Natural killer cell (primary cell): ENCODE measurements around the gene RHEX. TPM values are rescaled to one million over a fixed set of nuclear protein-coding genes. Genes with fewer than 3 reads are reported as not detected.

ENCODE experiments used
- ATAC-seq, 3 donors: fragments of 150-1000 bp in 2 of 3; fragments of 200-7000 bp in 1 of 3; cut with Tn5 transposase; 1 replicate in 1 of 3; 2 replicates in 2 of 3; pipeline ENCODE4 v1.10.0; 2021; ENCODE audit warnings: mild to moderate bottlenecking in 2 of 3, moderate library complexity in 2 of 3
- DNase-seq, 2 donors: peaks; one replicate each; pipeline versions ENCODE4 v3.0.0 to v3.0.0-alpha.2; 2013 to 2021; ENCODE audit warnings: mixed read lengths in 1 of 2
- H3K27ac ChIP-seq: one replicate; pipeline ENCODE4 v1.5.1; 2013; ENCODE audit warnings: mild to moderate bottlenecking, low read length
- H3K27me3 ChIP-seq: one replicate; pipeline ENCODE4 v1.6.1; 2013; ENCODE audit warnings: low read length; ENCODE audit not compliant: control insufficient read depth, insufficient read depth
- H3K36me3 ChIP-seq: one replicate; pipeline ENCODE4 v1.6.1; 2013; ENCODE audit warnings: low read length; ENCODE audit not compliant: control insufficient read depth, insufficient read depth
- H3K4me1 ChIP-seq: one replicate; pipeline ENCODE4 v1.6.1; 2013; ENCODE audit warnings: low read length; ENCODE audit not compliant: control insufficient read depth, insufficient read depth
- H3K4me3 ChIP-seq: one replicate; pipeline ENCODE4 v1.5.1; 2013; ENCODE audit warnings: low read length
- H3K9me3 ChIP-seq: one replicate; pipeline ENCODE4 v1.6.1; 2013; ENCODE audit warnings: low read length; ENCODE audit not compliant: control insufficient read depth, insufficient read depth
- H3K27ac Mint-ChIP-seq, 2 donors: one replicate each; pipeline ENCODE4 v1.8.0; 2022; ENCODE audit warnings: mild to moderate bottlenecking in 2 of 2, mixed read lengths in 2 of 2, moderate library complexity in 1 of 2
- H3K27me3 Mint-ChIP-seq, 2 donors: one replicate each; pipeline ENCODE4 v1.8.0; 2022; ENCODE audit warnings: low read depth in 2 of 2, mixed read lengths in 2 of 2
- H3K36me3 Mint-ChIP-seq: one replicate; pipeline ENCODE4 v1.8.0; 2022; ENCODE audit warnings: mixed read lengths
- H3K4me1 Mint-ChIP-seq, 2 donors: one replicate each; pipeline ENCODE4 v1.8.0; 2022; ENCODE audit warnings: mixed read lengths in 2 of 2
- H3K4me3 Mint-ChIP-seq: one replicate; pipeline ENCODE4 v1.8.0; 2022; ENCODE audit warnings: mild to moderate bottlenecking, moderate library complexity, mixed read lengths
- H3K9me3 Mint-ChIP-seq, 2 donors: one replicate each; pipeline ENCODE4 v1.8.0; 2022; ENCODE audit warnings: mixed read lengths in 2 of 2
- CTCF ChIP-seq: fragments of 200-600 bp; IDR thresholded peaks from one replicate; pipeline ENCODE4 v1.8.0; 2022; ENCODE audit warnings: antibody characterized with exemption
- WGBS: methylation state at CpG from one replicate; pipeline ENCODE4 v1.1.7; 2013; ENCODE audit warnings: missing lambda C conversion rate; ENCODE audit not compliant: insufficient coverage; 5-methylcytosine and 5-hydroxymethylcytosine counted together
- intact Hi-C: fragments of 100-400 bp; cut with micrococcal nuclease; formaldehyde crosslinking; loops from one replicate; pipeline ENCODE4 v1.14.2; 2022
- total RNA-seq, 4 donors: library from RNA; stranded (reverse); fragments of 120-200 nt in 1 of 4; gene quantifications; one replicate each; pipeline versions ENCODE4 v1.2.3 to v1.2.4, GENCODE V29; 2013 to 2022

RHEX gene
- total RNA-seq, 3 donors from 2014 or later (not counting 1 experiment from before 2014, with no cell fraction given), result 0.24 to 21.3 TPM; not detected in 1

GRCh38 chr1:206015071-206015470 lies 37.9 kb upstream of the RHEX start:
- Mint-ChIP-seq H3K36me3 (no peaks in the 10 kb centered on the region), H3K27ac (no peak overlapping the region), H3K4me3 (no peak overlapping the region), H3K27me3 (peaks cover 0 to 3% of the 10 kb centered on the region in 2 donors), H3K4me1 (peaks cover 18 to 23% of the 10 kb centered on the region in 2 donors), H3K9me3 (no peaks in the 10 kb centered on the region)
- H3K4me1 ChIP-seq, result peaks cover 14% of the 10 kb centered on the region
- no peaks in the 10 kb centered on the region for H3K9me3 ChIP-seq
- no peak overlapping the region for H3K27ac ChIP-seq
- no peak for ATAC-seq
- 79% methylated on average over 1 of the region's 1 CpG for WGBS
- no peaks in the 10 kb centered on the region for H3K27me3 ChIP-seq
- no peaks in the 10 kb centered on the region for H3K36me3 ChIP-seq
- H3K4me3 ChIP-seq, result no peak overlapping the region
- DNase-seq, result no peak
- no peak for TF ChIP-seq CTCF
- intact Hi-C loops, result no loop called here

- Histone ChIP-seq H3K4me3 (no peak overlapping the region), H3K36me3 (no peaks in the 10 kb centered on the region), H3K4me1 (no peaks in the 10 kb centered on the region), H3K9me3 (no peaks in the 10 kb centered on the region), H3K27ac (no peak overlapping the region), H3K27me3 (no peaks in the 10 kb centered on the region)
- no peaks in the 10 kb centered on the region for H3K36me3 Mint-ChIP-seq
- no peak for TF ChIP-seq CTCF
- H3K4me1 Mint-ChIP-seq, result no peaks in the 10 kb centered on the region
- ATAC-seq (no peak), DNase-seq (no peak)
- peaks cover 12 to 16% of the 10 kb centered on the region in 2 donors for H3K27me3 Mint-ChIP-seq
- no peak overlapping the region for H3K4me3 Mint-ChIP-seq
- H3K27ac Mint-ChIP-seq, result no peak overlapping the region
- intact Hi-C loops, result no loop called here
- WGBS, result 85% methylated on average over 3 of the region's 4 CpGs
- H3K9me3 Mint-ChIP-seq, result no peaks in the 10 kb centered on the region
These were observed 32.5 kb upstream of the RHEX start for GRCh38 chr1:206020393-206021007.

- Histone ChIP-seq H3K27ac (no peak overlapping the region), H3K9me3 (no peaks in the 10 kb centered on the region), H3K27me3 (no peaks in the 10 kb centered on the region), H3K4me1 (no peaks in the 10 kb centered on the region), H3K4me3 (no peak overlapping the region), H3K36me3 (no peaks in the 10 kb centered on the region)
- intact Hi-C loops, result no loop called here
- no peaks in the 10 kb centered on the region for H3K36me3 Mint-ChIP-seq
- no peaks in the 10 kb centered on the region for H3K4me1 Mint-ChIP-seq
- ATAC-seq, result no peak
- no peak for TF ChIP-seq CTCF
- H3K27me3 Mint-ChIP-seq, result peaks cover 12 to 16% of the 10 kb centered on the region in 2 donors
- no peak for DNase-seq
- H3K4me3 Mint-ChIP-seq, result no peak overlapping the region
- H3K27ac Mint-ChIP-seq, result no peak overlapping the region
- WGBS, result 91% methylated on average over 9 of the region's 9 CpGs
- no peaks in the 10 kb centered on the region for H3K9me3 Mint-ChIP-seq
These were observed 31.9 kb upstream of the RHEX start for GRCh38 chr1:206021008-206021625.
